Measurements from ENCODE around the gene RASA1.

GRCh38 chr5:87354496-87354895 is 86.8 kb downstream of the RASA1 start:
- TF ChIP-seq, protein P1, sequence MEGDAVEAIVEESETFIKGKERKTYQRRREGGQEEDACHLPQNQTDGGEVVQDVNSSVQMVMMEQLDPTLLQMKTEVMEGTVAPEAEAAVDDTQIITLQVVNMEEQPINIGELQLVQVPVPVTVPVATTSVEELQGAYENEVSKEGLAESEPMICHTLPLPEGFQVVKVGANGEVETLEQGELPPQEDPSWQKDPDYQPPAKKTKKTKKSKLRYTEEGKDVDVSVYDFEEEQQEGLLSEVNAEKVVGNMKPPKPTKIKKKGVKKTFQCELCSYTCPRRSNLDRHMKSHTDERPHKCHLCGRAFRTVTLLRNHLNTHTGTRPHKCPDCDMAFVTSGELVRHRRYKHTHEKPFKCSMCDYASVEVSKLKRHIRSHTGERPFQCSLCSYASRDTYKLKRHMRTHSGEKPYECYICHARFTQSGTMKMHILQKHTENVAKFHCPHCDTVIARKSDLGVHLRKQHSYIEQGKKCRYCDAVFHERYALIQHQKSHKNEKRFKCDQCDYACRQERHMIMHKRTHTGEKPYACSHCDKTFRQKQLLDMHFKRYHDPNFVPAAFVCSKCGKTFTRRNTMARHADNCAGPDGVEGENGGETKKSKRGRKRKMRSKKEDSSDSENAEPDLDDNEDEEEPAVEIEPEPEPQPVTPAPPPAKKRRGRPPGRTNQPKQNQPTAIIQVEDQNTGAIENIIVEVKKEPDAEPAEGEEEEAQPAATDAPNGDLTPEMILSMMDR (IDR thresholded peaks at IDR 0.05) = no peak
- TF ChIP-seq ZFX (IDR thresholded peaks at IDR 0.05; ENCODE audit: borderline replicate concordance) = no peak

Measured in 22Rv1 (cell line).